NCI-H2196 treated with DMSO at 0.1 percent for 48 hours (cell line): Measurements from ENCODE around the gene RSPH9.

Experiments used
- DNase-seq: peaks from one replicate; lab custom pipeline; 2025; ENCODE audit not compliant: unreplicated experiment; lab: John Stamatoyannopoulos, UW

The RSPH9 gene

GRCh38 chr6:43644940-43645612, at the start of gene RSPH9:
RSPH9 (plus strand) TSS chr6:43645036; CDS start chr6:43645099, 63 bp downstream.
- peak; percentile 49 for DNase-seq

GRCh38 chr6:43600595-43600994, 44.2 kb upstream of the RSPH9 start:
- DNase-seq: no peak

GRCh38 chr6:43604174-43604573, 40.7 kb upstream of the RSPH9 start:
- no peak for DNase-seq

- no peak for DNase-seq
Measured at GRCh38 chr6:43606019-43606418, 38.8 kb upstream of the RSPH9 start.

- DNase-seq: peak; percentile 40
Measured at GRCh38 chr6:43608310-43608763, 36.5 kb upstream of the RSPH9 start.

- no peak for DNase-seq
Measured at GRCh38 chr6:43608807-43609206, 36.0 kb upstream of the RSPH9 start.

- no peak for DNase-seq
Measured at GRCh38 chr6:43609402-43609801, 35.4 kb upstream of the RSPH9 start.

GRCh38 chr6:43610431-43610830, 34.4 kb upstream of the RSPH9 start:
- no peak for DNase-seq

GRCh38 chr6:43613721-43614395, 31.0 kb upstream of the RSPH9 start:
- DNase-seq: no peak

GRCh38 chr6:43614396-43614730, 30.5 kb upstream of the RSPH9 start:
- no peak for DNase-seq

GRCh38 chr6:43616725-43617472, 27.9 kb upstream of the RSPH9 start:
- DNase-seq: no peak

- DNase-seq: no peak
Measured at GRCh38 chr6:43621078-43621835, 23.6 kb upstream of the RSPH9 start.

- no peak for DNase-seq
Measured at GRCh38 chr6:43621836-43622180, 23.0 kb upstream of the RSPH9 start.

GRCh38 chr6:43622541-43622940, 22.3 kb upstream of the RSPH9 start:
- DNase-seq: no peak

GRCh38 chr6:43623880-43624785, 20.7 kb upstream of the RSPH9 start:
- no peak for DNase-seq

GRCh38 chr6:43624786-43625288, 20.0 kb upstream of the RSPH9 start:
- DNase-seq: no peak

- DNase-seq: no peak
Measured at GRCh38 chr6:43625393-43625992, 19.3 kb upstream of the RSPH9 start.

GRCh38 chr6:43627008-43627825, 17.6 kb upstream of the RSPH9 start:
- DNase-seq: peak; percentile 93
